Measurements from ENCODE around the gene PRSS22.

PRSS22 gene

DNA sequence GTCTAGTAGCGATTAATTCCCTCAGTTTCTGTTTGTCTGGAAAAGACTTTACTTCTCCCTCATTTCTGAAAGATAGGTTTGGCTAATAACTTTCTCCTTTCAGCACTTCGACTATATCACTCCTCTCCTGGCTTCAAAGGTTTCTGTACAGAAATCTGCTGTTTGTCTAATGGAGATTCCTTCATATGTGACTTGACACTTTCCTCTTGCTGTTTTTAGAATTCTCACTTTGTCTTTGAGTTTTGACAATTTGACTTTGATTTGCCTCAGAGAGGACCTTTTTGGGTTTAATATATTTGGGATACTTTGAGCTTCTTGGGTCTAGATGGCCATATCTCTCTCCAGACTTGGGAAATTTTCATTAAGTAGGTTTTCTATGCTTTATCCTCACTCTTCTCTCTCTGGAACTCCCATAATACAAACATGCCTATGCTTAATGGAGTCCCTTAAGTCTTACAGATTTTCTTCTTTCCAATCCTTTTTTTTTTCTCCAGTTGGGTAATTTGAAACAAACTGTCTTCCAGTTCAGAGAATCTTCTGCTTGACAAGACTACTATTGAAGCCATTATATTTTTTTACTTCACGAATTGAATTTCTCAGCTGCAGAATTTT lies 48.7 kb downstream of the PRSS22 start:
- no peak for DNase-seq (ENCODE audit: extremely low read depth, low read depth)
- TF ChIP-seq, protein P1, sequence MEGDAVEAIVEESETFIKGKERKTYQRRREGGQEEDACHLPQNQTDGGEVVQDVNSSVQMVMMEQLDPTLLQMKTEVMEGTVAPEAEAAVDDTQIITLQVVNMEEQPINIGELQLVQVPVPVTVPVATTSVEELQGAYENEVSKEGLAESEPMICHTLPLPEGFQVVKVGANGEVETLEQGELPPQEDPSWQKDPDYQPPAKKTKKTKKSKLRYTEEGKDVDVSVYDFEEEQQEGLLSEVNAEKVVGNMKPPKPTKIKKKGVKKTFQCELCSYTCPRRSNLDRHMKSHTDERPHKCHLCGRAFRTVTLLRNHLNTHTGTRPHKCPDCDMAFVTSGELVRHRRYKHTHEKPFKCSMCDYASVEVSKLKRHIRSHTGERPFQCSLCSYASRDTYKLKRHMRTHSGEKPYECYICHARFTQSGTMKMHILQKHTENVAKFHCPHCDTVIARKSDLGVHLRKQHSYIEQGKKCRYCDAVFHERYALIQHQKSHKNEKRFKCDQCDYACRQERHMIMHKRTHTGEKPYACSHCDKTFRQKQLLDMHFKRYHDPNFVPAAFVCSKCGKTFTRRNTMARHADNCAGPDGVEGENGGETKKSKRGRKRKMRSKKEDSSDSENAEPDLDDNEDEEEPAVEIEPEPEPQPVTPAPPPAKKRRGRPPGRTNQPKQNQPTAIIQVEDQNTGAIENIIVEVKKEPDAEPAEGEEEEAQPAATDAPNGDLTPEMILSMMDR (IDR thresholded peaks at IDR 0.05; ENCODE audit: low read depth, low read length): no peak

DNA sequence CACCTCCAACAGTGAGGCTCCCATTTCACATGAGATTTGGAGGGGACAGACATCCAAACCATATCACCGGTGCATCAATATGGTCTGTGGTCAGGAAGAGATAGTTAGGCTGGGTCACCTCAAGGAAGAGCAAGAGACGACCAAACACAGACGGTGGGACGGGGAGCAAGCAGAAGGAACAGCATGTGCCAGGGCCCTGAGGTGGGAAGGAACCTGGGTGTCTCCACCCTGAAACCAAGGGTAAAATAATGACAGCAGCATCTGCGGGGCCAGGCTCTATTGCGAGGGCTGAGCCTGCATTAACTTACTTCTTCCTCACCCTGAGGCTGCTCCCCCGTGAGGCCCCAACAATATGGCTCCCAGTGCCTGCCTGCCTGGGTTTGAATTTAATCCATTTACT lies 49.8 kb downstream of the PRSS22 start:
- no peak for DNase-seq (ENCODE audit: extremely low read depth, low read depth)
- TF ChIP-seq, protein P1 (IDR thresholded peaks at IDR 0.05; ENCODE audit: low read depth, low read length): no peak

DNA sequence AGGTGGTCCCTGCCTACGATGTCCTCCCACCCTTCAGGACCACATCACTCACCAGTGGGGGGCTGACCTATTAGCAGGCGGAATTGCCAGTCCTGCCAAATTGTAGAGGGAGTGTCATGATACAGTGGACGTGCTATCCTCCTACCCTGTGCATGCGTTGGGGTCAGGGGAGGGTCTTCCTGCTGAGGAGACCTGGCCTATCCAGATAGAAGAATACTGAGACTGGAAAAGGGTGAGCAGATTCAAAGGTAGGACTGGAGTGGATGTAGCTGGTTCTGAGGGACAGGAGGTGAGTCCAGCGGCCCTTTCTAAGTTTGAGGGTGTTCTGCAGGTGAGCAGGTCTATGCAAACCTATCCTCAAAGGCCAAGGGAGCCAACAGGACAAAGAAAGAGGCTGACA lies 51.7 kb downstream of the PRSS22 start:
- TF ChIP-seq, protein P1 (IDR thresholded peaks at IDR 0.05; ENCODE audit: low read depth, low read length): no peak
- no peak for DNase-seq (ENCODE audit: extremely low read depth, low read depth)

DNA sequence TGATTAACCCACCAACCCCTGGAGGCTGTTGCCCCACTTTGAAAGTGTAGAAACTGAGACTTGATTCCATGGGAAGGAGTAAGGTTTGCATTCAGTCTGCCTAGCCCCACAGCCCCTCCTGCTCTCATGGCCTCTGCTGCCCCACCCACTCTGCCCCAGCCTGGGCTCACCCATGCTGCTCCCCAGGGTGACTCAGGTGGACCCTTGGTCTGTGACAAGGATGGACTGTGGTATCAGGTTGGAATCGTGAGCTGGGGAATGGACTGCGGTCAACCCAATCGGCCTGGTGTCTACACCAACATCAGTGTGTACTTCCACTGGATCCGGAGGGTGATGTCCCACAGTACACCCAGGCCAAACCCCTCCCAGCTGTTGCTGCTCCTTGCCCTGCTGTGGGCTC lies 53.2 kb downstream of the PRSS22 start:
- no peak for DNase-seq (ENCODE audit: extremely low read depth, low read depth)
- TF ChIP-seq, protein P1 (IDR thresholded peaks at IDR 0.05; ENCODE audit: low read depth, low read length): no peak

DNA sequence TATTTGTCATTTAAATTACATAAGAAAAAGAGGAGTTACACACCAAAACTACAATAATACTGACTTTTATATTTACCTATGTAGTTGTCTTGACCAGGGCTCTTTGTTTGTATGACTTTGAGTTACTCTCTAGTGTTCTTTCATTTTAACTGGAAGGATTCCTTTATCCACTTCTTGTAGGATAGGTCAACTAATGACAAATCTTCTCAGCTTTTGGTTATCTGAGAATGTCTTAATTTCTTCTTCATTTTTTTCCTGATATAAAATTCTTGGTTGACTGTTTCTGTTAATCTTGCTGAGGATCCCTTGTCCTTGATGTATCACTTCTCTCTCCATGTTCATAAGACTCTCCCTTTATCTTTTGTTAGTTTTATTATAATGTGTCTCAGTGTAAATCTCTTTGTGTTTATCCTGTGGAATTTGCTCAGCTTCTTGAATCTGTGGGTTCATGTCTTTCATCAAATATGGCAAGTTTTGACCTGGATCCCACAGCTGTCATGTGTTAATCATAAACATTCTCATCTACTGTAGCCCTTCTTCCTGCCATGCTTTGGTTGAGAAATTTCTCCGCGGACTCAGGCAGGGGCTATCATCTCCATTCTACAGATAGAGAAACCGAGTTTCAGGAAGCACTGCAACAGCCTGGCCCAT lies 54.3 kb downstream of the PRSS22 start:
- DNase-seq (ENCODE audit: extremely low read depth, low read depth): no peak
- TF ChIP-seq, protein P1 (IDR thresholded peaks at IDR 0.05; ENCODE audit: low read depth, low read length): no peak
